Thymus (tissue), 11 donors: ENCODE measurements around the gene FCN3. TPM values are rescaled to one million over a fixed set of nuclear protein-coding genes. Genes with fewer than 3 reads are reported as not detected.
A peak's percentile ranks its signal among the peaks of the same experiment; 100 is the strongest.

Experiments used
- DNase-seq, 9 donors: peaks; one replicate each; pipeline ENCODE4 v3.0.0-alpha.2; 2013; ENCODE audit warnings: low spot score in 9 of 9, low read depth in 6 of 9, missing footprints in 1 of 9
- H3K27ac ChIP-seq, 2 donors: one replicate each; pipeline ENCODE4 v1.5.1; 2013; ENCODE audit warnings: control low read depth in 1 of 2, low read depth in 1 of 2, low read length in 1 of 2, mild to moderate bottlenecking in 1 of 2, moderate library complexity in 1 of 2
- H3K27me3 ChIP-seq, 2 donors: one replicate each; pipeline ENCODE4 v1.5.1; 2013; ENCODE audit warnings: low read length in 1 of 2; ENCODE audit not compliant: control insufficient read depth in 2 of 2, insufficient read depth in 1 of 2
- H3K36me3 ChIP-seq, 2 donors: one replicate each; pipeline ENCODE4 v1.5.1; 2013; ENCODE audit warnings: low read length in 1 of 2, mild to moderate bottlenecking in 1 of 2, moderate library complexity in 1 of 2; ENCODE audit not compliant: control insufficient read depth in 2 of 2, insufficient read depth in 2 of 2
- H3K4me1 ChIP-seq, 2 donors: one replicate each; pipeline ENCODE4 v1.5.1; 2013; ENCODE audit warnings: low read length in 2 of 2; ENCODE audit not compliant: control insufficient read depth in 2 of 2, insufficient read depth in 2 of 2
- H3K4me3 ChIP-seq, 2 donors: one replicate each; pipeline ENCODE4 v1.5.1; 2013; ENCODE audit warnings: low read length in 2 of 2, control low read depth in 1 of 2, mild to moderate bottlenecking in 1 of 2
- H3K9me3 ChIP-seq, 2 donors: one replicate each; pipeline ENCODE4 v1.5.1; 2013; ENCODE audit warnings: low read length in 1 of 2, mild to moderate bottlenecking in 1 of 2; ENCODE audit not compliant: control insufficient read depth in 2 of 2, insufficient read depth in 1 of 2
- WGBS: extraction: QIAGEN DNeasy Blood & Tissue Kit; methylation state at CpG from one replicate; pipeline ENCODE4 v1.1.7; 2013; 5-methylcytosine and 5-hydroxymethylcytosine counted together
- polyA plus RNA-seq: library from polyadenylated mRNA; stranded (reverse); fragments of 200-250 nt; gene quantifications from one replicate; pipeline ENCODE4 v1.2.3, GENCODE V29; 2013
- total RNA-seq: library from RNA; stranded (reverse); fragments of 120-200 nt; gene quantifications from one replicate; pipeline ENCODE4 v1.2.4, GENCODE V29; 2013
- donor health status: healthy.

The FCN3 gene
- total and polyA plus RNA-seq, 2 donors, result 0.47 to 10.7 TPM

DNA sequence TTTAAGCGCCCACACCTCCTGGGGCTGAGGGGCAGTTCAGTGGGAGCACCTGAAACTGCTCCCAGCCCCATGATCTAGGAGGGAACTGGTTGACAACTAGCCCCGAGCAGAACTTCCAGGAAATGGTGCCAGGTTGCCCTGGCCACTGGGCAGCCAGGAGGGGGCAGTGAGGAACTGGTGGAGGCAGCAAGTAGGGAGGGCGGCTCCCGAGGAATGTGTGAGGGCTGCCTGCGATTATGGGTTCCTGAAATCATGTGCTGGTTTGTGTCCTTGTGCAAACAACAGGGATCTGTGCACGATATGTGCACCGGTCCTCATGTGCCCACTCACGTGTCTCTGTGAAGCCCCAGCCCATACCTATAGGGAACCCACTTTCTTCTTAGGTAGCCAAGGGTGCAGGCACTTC lies 27.7 kb upstream of the FCN3 start:
- DNase-seq, result no peak

DNA sequence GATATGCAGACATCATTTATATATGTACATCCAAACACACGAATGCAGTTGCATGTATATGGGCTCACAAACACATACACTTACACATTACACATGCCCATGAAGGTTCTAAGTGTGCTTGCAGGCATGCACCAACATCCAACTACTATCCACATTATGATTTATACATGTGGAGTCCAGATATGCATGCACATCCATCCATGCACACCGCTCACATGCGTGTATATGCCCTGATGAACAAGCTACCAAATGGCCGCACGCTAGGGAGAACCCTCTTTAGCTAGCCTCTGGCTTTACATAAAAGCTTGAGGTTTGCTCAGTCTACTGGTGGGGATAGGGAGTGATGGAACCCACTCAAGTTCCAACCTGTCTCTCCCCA lies 26.3 kb upstream of the FCN3 start:
- Histone ChIP-seq H3K4me1 (peaks cover 22 to 64% of the 10 kb centered on the region in 2 donors), H3K27ac (no peak overlapping the region)

More for the DNA sequence above, 27.7 kb upstream of the FCN3 start:
- WGBS, result 64% methylated on average over 8 of the region's 8 CpGs
- Histone ChIP-seq H3K36me3 (peaks cover 12 to 13% of the 10 kb centered on the region in 2 donors), H3K27ac (peak overlapping the region; percentile 89), H3K4me1 (peaks cover 22 to 67% of the 10 kb centered on the region in 2 donors), H3K4me3 (no peak overlapping the region), H3K27me3 (no peaks in the 10 kb centered on the region), H3K9me3 (no peaks in the 10 kb centered on the region)

DNA sequence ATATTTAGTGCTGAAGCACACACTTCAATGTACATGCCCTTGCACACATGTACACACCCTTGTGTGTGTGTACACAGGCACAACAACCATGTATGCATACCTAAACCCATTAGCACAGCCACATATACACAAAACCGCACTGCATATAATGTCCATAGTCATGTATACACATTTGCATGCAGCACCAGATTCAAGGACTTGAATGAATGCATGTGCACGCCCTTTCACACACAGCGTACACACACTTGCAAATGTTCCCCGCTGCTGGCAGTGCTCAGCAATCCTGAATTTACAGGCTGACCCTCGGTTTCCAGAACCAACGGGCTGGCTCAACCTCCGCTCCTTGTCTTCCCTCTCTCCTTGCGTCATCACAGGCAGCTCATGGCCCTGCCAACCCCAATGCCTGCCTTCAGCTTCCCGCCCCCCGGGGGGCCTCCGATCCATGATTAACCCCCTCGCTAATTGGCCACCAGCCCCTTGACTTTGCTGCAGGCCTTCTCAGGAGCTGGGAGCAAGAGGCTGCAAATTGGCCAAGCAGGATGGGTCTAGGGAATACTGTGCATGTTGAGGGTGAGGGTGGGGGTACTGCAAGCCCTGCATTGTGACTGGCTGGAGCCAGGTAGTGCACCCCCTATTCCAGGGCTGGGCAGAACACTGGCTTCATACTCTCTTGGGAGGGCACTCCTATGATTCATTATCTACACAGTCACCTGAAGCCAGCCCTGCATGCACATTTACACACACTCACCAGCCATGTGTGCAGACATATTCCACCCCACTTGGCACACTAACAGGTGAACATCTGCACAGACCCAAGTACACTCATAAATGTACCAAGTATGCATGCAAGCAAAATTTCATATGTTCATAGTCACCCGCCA lies 25.7 kb upstream of the FCN3 start:
- Histone ChIP-seq H3K4me3 (no peak overlapping the region), H3K27me3 (no peaks in the 10 kb centered on the region), H3K36me3 (no peaks in the 10 kb centered on the region), H3K9me3 (peaks cover 0 to 3% of the 10 kb centered on the region in 2 donors), H3K27ac (no peak overlapping the region), H3K4me1 (peaks cover 25 to 64% of the 10 kb centered on the region in 2 donors)
- 93% methylated on average over 13 of the region's 13 CpGs for WGBS
- DNase-seq, result no peak

More for the DNA sequence above, 26.3 kb upstream of the FCN3 start:
- no peaks in the 10 kb centered on the region for H3K27me3 ChIP-seq
- no peak for DNase-seq
- H3K9me3 ChIP-seq, result no peaks in the 10 kb centered on the region
- WGBS, result 99% methylated on average over 5 of the region's 5 CpGs
- H3K36me3 ChIP-seq, result peaks cover under 1% of the 10 kb centered on the region in 2 donors
- H3K4me3 ChIP-seq, result no peak overlapping the region

DNA sequence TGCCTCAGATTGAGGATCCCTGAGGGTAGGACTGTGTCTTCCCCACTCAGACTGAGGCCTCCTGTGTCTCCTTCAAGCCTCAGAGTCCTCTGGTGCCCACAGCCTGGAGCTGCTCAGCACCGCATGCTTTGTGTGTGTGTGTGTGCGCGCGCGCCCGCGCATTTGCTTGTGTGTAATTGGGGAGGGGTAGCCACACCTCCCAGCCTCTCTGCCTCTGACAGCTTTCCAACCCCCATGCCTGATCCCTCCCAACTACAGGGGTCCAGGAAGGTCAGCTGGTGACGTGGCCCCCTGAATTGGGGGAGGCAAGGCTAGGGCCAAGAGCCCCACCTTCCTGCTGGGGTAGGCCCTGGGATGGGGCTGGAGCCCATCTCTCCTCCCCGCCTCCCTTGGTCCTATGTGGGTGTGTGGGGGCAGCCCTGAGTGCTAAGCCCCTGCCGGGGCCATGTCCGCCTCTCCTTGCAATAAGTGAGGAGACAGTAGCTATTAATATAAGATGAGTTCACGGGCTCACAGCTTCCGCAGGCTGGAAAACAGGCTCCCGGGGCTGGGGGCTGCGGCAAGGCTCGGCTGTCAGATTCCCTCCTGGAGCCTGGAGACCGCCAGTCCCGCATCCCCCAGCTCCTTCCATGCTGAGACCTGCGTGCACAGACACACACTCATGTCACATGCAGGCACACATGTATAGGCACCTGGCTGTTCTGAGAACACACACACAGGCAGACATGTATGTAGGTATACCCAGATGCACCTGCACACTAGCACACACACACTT lies 24.8 kb upstream of the FCN3 start:
- peaks cover 24 to 58% of the 10 kb centered on the region in 2 donors for H3K4me1 ChIP-seq
- DNase-seq, result no peak

DNA sequence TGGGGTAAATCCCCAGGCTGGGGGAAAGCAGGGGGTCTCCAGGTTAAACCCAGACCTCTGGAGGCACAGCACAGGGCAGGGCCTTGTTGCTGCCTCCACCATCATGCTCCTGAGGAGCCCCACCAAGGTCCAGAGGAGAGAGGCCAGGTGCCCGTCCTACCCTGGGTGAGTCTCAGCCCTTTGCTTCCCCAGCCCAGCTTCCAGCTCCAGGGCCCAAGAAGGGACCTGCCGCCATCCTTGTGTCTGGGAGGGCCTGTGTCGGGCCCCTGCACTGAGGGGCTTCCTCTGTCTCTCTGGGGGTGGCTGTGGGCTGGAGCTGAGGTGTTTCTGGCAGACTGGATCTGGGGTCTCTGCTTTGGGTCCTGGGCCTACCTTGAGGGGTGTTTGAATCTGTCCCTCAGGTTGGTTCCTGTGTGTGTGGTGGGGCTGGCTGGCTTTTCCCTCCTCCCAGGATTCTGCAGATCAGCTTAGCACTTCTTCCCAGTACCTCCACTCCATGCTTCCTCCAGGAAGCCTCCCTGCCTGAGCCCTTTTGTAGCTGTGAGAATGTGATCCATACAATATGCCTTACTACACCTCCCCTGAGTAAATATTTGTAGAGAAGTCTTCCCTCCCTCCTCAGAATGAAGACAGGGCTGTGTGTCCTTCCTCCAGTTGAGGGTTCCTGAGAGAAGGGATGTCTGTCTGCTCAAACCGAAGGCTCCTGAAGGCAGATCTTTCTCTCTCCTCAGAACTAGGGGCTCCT lies 24.0 kb upstream of the FCN3 start:
- Histone ChIP-seq H3K27me3 (no peaks in the 10 kb centered on the region), H3K9me3 (peaks cover 0 to 3% of the 10 kb centered on the region in 2 donors), H3K4me1 (peaks cover 17 to 50% of the 10 kb centered on the region in 2 donors), H3K4me3 (no peak overlapping the region), H3K27ac (no peak overlapping the region), H3K36me3 (no peaks in the 10 kb centered on the region)
- DNase-seq, result no peak
- WGBS, result 97% methylated on average over 4 of the region's 4 CpGs

More for the DNA sequence above, 24.8 kb upstream of the FCN3 start:
- H3K27me3 ChIP-seq, result no peaks in the 10 kb centered on the region
- no peak overlapping the region for H3K27ac ChIP-seq
- peaks cover 0 to 3% of the 10 kb centered on the region in 2 donors for H3K9me3 ChIP-seq
- 96% methylated on average over 19 of the region's 19 CpGs for WGBS
- H3K4me3 ChIP-seq, result no peak overlapping the region
- no peaks in the 10 kb centered on the region for H3K36me3 ChIP-seq

DNA sequence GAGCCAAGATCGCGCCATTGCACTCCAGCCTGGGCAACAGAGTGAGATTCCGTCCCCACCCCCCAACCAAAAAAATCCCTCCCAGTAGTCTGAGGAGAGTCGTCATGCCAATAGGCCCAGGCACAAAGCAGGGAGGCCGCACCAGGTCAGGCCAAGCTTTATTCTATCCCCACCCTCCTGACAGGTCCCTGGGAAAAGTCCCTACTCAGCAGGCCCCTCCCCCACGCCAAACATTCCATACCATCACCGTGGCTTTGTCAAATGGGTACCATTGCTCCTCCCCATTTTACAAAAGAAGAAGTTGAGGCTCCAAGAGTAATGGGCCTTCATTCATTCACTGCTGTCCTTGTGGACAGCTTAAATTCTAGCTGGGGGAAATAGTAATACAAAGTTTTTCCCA lies 23.1 kb upstream of the FCN3 start:
- peaks cover 0 to 3% of the 10 kb centered on the region in 2 donors for H3K9me3 ChIP-seq
- H3K27me3 ChIP-seq, result peaks cover 0 to 7% of the 10 kb centered on the region in 2 donors
- WGBS, result 89% methylated on average over 7 of the region's 7 CpGs
- no peak overlapping the region for H3K4me3 ChIP-seq
- no peak for DNase-seq
- H3K36me3 ChIP-seq, result no peaks in the 10 kb centered on the region
- no peak overlapping the region for H3K27ac ChIP-seq
- H3K4me1 ChIP-seq, result peaks cover 11 to 48% of the 10 kb centered on the region in 2 donors

DNA sequence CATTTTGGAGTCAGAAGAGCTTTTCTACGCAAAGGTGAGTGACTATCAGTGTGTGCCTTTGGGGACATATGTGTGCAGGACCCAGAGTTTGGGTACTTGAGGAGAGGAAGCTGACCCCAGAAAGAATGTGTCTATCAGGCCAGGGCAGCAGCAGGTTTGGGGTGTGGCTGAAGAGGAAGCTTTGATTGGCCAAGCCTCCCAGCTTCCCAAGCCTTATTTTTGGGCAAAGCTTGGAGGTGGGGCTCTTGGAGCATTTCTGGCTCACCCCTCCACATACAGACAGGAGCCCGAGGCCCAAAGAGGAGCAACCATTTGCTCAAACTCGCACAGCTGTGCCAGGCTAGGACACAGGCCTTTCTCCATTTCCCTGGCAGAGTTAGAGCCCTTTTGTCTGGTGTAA lies 22.5 kb upstream of the FCN3 start:
- WGBS, result 96% methylated on average over 3 of the region's 3 CpGs
- Histone ChIP-seq H3K4me1 (peaks cover 10 to 46% of the 10 kb centered on the region in 2 donors), H3K9me3 (peaks cover 0 to 3% of the 10 kb centered on the region in 2 donors), H3K27me3 (peaks cover 0 to 11% of the 10 kb centered on the region in 2 donors), H3K27ac (no peak overlapping the region), H3K36me3 (no peaks in the 10 kb centered on the region), H3K4me3 (no peak overlapping the region)
- no peak for DNase-seq

DNA sequence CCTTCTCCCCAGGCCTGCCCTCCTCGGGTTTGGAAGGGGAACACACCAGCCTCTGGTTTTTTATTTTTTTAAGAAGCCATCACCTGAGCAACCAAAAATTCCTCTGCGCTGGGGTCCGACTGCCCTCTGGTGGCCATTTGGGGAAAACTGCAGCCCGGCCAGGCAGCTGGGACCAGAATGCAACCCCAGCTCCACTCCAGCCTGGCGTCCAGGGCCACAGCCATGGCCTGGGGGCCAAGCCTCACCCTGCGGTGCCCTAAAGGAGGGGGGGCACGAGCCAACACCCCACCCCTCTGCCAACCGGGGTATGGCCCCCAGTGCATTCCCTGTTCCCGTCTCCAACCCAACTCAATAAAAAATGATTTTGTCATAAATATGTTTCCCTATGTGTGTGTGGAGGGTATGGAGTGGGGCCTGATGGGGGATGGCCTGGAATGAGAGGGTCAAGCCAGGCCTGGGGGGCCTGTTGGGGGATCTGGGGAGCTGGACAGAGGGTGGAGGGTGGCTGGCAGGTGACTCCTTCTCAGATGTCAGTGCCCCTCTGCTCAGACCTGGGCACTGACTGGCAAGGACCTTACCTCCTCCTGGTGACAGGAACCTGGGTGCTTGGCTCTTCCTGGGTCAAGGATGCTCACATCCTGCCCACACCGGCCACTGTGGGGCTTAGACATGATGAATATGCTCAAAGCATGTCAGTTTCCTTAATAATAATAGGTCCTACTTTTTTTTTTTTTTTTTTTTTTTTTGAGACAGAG lies 21.0 kb upstream of the FCN3 start:
- H3K27me3 ChIP-seq, result peaks cover 7 to 26% of the 10 kb centered on the region in 2 donors
- H3K4me1 ChIP-seq, result peaks cover 13 to 44% of the 10 kb centered on the region in 2 donors
- H3K9me3 ChIP-seq, result peaks cover 1 to 7% of the 10 kb centered on the region in 2 donors
- 18% methylated on average over 10 of the region's 10 CpGs for WGBS
- no peak overlapping the region for H3K4me3 ChIP-seq
- DNase-seq, result peak; percentile 39 to 84 (median 67)
- H3K36me3 ChIP-seq, result no peaks in the 10 kb centered on the region
- H3K27ac ChIP-seq, result no peak overlapping the region
